GM12874 (cell line): ENCODE results near the gene CADPS.

Source experiments
- TF ChIP-seq, protein P1 (sequence below): IDR thresholded peaks from 2 replicates; pipeline ENCODE4 v1.5.1; 2011; ENCODE audit warnings: low read depth, mild to moderate bottlenecking, control low read depth, low read length, moderate library complexity; ENCODE audit not compliant: insufficient read depth

Gene CADPS

DNA sequence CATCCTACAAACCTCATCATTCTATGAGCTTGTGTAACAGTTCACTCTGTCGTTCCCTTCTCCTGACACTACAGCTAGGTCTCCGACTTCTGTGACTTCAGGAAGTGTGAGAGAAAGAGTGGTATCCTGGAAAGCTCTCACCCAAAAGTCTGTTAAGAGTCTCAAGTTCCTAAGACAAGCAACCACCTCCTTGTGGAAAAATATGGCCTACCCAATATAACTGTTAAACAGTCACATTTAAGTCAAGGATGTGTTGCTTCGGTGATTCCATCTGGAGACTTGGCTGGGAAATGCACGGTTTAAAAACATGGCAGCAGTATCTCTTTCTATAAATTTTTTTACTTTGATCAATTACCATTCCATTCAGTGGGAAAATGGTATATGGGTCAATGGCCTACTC is 515.7 kb downstream of the CADPS start:
- TF ChIP-seq, protein P1, sequence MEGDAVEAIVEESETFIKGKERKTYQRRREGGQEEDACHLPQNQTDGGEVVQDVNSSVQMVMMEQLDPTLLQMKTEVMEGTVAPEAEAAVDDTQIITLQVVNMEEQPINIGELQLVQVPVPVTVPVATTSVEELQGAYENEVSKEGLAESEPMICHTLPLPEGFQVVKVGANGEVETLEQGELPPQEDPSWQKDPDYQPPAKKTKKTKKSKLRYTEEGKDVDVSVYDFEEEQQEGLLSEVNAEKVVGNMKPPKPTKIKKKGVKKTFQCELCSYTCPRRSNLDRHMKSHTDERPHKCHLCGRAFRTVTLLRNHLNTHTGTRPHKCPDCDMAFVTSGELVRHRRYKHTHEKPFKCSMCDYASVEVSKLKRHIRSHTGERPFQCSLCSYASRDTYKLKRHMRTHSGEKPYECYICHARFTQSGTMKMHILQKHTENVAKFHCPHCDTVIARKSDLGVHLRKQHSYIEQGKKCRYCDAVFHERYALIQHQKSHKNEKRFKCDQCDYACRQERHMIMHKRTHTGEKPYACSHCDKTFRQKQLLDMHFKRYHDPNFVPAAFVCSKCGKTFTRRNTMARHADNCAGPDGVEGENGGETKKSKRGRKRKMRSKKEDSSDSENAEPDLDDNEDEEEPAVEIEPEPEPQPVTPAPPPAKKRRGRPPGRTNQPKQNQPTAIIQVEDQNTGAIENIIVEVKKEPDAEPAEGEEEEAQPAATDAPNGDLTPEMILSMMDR: no peak

DNA sequence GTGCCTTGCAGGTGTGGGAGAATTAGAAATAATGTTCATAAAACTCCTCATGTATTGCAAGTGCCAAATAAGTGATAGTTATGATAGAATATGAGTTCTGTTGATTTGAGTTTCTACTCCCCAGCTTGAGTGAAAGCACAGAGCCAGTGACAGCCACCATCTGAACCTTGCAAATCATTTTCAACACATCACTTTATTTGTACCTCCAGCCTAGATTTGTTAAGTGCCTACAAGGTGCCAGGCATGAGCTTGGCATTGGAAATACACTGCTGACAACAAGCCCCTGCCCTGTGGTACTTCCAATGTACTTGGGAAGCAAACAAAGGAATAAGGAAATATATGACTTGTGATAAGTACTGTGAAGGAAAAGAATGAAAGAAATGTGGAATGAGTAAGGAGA is 518.9 kb downstream of the CADPS start:
- TF ChIP-seq, protein P1: no peak

DNA sequence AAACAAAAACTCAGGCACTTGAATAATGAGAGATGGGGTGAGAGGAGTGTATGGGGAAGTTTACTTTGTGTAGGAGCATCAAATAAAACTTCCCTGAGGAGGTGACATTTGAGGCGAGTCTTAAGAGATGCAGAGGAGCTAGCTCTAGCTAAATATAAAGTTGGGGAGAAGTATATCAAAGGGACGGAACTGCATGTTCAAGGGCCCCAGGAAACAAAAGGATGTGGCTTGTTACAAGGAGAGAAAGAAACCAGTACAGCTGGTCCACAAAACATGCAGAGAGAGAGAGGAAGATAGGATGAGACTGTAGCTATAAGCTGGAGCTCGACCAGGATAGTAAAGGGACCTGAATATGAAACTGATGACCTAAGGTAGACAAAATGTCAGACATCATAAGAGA is 519.5 kb downstream of the CADPS start:
- TF ChIP-seq, protein P1: no peak
